Breast epithelium (tissue), 4 donors: ENCODE results near the gene SORCS3. TPM values are rescaled to one million over a fixed set of nuclear protein-coding genes. Genes with fewer than 3 reads are reported as not detected.

ENCODE experiments used
- DNase-seq, 2 donors: peaks; one replicate each; pipeline ENCODE4 v3.0.0-alpha.2; 2019; ENCODE audit warnings: low spot score in 2 of 2
- H3K27ac ChIP-seq, 2 donors: fragments of 200-600 bp; sonication (generic) in 1 of 2; one replicate each; pipeline ENCODE4 v1.5.1; 2016 to 2019; ENCODE audit warnings: mild to moderate bottlenecking in 1 of 2
- H3K27me3 ChIP-seq, 2 donors: fragments of 200-600 bp; sonication (generic) in 1 of 2; one replicate each; pipeline versions ENCODE4 v1.5.1 to v1.6.0; 2017 to 2019; ENCODE audit warnings: control low read depth in 1 of 2, mild to moderate bottlenecking in 1 of 2
- H3K36me3 ChIP-seq: fragments of 200-600 bp; one replicate; pipeline ENCODE4 v1.5.1; 2019
- H3K4me1 ChIP-seq, 2 donors: fragments of 200-600 bp; sonication (generic); one replicate each; pipeline ENCODE4 v1.5.1; 2016 to 2019; ENCODE audit warnings: control low read depth in 1 of 2
- H3K4me3 ChIP-seq, 3 donors: fragments of 200-600 bp; sonication (generic); 1 replicate in 2 of 3; 2 replicates in 1 of 3; pipeline ENCODE4 v1.5.1; 2016 to 2019; ENCODE audit warnings: mild to moderate bottlenecking in 3 of 3, moderate library complexity in 2 of 3
- H3K9me3 ChIP-seq, 2 donors: fragments of 200-600 bp; sonication (generic) in 1 of 2; one replicate each; pipeline ENCODE4 v1.5.1; 2016 to 2019; ENCODE audit warnings: control low read depth in 1 of 2
- POLR2A ChIP-seq: fragments of 450-650 bp; IDR thresholded peaks from one replicate; pipeline ENCODE4 v1.6.1; 2016; ENCODE audit warnings: antibody characterized with exemption, mild to moderate bottlenecking, moderate library complexity
- POLR2AphosphoS5 ChIP-seq, 3 donors: sonication (generic); formaldehyde crosslinking; IDR thresholded peaks; one replicate each; pipeline ENCODE4 v1.6.1; 2017; ENCODE audit warnings: antibody characterized with exemption in 3 of 3
- intact Hi-C: fragments of 100-400 bp; cut with DNase I; formaldehyde crosslinking; loops from one replicate; pipeline ENCODE4 v1.15.1; 2023; ENCODE audit warnings: low total_unique reads
- total RNA-seq, 3 donors: library from RNA; depleted of rRNA; stranded (reverse); fragments of >200 nt; gene quantifications; one replicate each; pipeline ENCODE4 v1.1.0, GENCODE V29; 2016
- TF ChIP-seq, protein P1 (sequence below), 3 donors: fragments of 450-650 bp; IDR thresholded peaks; one replicate each; pipeline ENCODE4 v1.5.1; 2016 to 2017; ENCODE audit warnings: antibody characterized with exemption in 3 of 3, mild to moderate bottlenecking in 3 of 3, moderate library complexity in 3 of 3

SORCS3 gene
- total RNA-seq, 3 donors from 2014 or later = under 0.01 to 0.16 TPM; not detected in 1

DNA sequence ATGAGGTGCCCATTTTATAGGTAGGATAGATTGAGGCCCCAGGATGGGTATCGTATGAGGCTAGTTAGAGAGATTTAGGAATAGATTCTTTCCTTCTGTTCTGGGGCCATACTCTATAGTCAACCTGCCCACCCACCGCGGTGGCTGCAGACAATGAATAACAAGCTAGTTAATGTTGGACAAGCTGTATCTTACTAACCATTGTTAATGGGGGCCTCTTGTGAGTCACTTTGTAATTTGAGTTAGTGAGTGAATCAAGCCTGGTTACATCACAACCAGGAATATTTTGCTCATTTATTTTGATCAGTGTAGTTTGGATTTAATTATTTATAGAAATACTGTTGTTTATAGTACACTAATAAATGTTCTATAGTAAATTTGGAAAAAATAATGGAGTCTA lies 7.3 kb downstream of the SORCS3 start:
- peaks cover 0 to 29% of the 10 kb centered on the region in 2 donors for H3K27me3 ChIP-seq
- H3K36me3 ChIP-seq = no peaks in the 10 kb centered on the region
- H3K9me3 ChIP-seq = no peaks in the 10 kb centered on the region
- TF ChIP-seq, protein P1, sequence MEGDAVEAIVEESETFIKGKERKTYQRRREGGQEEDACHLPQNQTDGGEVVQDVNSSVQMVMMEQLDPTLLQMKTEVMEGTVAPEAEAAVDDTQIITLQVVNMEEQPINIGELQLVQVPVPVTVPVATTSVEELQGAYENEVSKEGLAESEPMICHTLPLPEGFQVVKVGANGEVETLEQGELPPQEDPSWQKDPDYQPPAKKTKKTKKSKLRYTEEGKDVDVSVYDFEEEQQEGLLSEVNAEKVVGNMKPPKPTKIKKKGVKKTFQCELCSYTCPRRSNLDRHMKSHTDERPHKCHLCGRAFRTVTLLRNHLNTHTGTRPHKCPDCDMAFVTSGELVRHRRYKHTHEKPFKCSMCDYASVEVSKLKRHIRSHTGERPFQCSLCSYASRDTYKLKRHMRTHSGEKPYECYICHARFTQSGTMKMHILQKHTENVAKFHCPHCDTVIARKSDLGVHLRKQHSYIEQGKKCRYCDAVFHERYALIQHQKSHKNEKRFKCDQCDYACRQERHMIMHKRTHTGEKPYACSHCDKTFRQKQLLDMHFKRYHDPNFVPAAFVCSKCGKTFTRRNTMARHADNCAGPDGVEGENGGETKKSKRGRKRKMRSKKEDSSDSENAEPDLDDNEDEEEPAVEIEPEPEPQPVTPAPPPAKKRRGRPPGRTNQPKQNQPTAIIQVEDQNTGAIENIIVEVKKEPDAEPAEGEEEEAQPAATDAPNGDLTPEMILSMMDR (IDR thresholded peaks at IDR 0.05) = no peak
- TF ChIP-seq POLR2A (no peak), POLR2AphosphoS5 (IDR thresholded peaks at IDR 0.05) (no peak)
- no peak overlapping the region for H3K27ac ChIP-seq
- DNase-seq = no peak
- no peak overlapping the region for H3K4me3 ChIP-seq
- H3K4me1 ChIP-seq = no peaks in the 10 kb centered on the region
- intact Hi-C loops = no loop called here

DNA sequence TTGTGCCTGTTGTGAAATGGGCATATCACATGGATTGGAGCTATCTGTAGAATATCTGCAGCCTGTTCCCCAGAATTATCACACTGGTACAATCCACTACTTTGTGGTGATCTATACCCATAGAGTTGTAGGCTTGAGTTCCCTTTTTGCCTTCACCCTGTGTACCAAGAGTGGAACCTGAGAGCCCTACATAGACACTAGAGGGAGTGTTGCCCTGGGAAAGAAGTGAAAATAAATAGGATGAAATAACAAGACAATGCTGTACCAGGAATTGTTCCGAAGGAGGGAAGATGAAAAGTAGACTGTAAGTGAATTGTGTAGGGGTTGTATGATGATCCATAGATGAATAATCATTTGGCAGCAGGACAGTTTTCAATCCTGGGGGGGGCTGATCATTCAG lies 9.0 kb downstream of the SORCS3 start:
- no peaks in the 10 kb centered on the region for H3K4me1 ChIP-seq
- no peaks in the 10 kb centered on the region for H3K9me3 ChIP-seq
- no peak for DNase-seq
- peaks cover 0 to 14% of the 10 kb centered on the region in 2 donors for H3K27me3 ChIP-seq
- H3K36me3 ChIP-seq = no peaks in the 10 kb centered on the region
- intact Hi-C loops = no loop called here
- no peak for TF ChIP-seq POLR2AphosphoS5 (IDR thresholded peaks at IDR 0.05)
- TF ChIP-seq POLR2A = no peak
- TF ChIP-seq, protein P1 (IDR thresholded peaks at IDR 0.05) = no peak
- no peak overlapping the region for H3K4me3 ChIP-seq
- no peak overlapping the region for H3K27ac ChIP-seq

DNA sequence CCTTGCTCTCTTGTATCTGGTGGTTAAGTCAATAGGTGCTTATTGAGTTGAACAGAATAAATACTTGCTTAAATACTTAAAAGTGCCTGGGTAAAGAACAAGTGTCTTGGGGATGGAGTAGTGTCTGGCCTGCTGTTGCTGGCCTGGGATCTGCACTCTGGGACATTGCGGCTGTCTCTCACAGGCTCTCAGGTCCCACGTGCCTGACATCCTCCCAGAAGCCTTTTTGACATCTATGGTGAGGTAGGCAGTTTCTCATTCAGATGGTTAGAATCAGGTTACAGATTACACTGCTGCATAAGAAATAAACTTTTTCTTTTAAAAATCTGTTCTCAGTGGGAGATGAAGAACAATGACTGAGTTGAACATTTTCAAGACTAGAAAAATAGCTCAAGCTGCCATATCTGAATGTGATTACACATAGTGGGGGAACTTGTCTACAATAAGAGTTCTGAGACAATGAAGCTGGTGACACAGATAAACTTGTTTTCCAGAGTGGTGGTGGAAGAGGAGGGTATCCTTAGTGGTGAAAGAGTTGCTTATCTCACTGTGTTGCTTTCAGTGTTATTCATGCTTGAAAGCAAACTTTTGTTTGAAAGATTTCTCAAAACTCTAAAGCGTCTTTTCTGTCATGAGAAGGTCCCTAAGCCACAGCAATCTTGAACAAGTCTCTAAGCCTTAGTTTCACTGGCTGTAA lies 9.7 kb downstream of the SORCS3 start:
- no peaks in the 10 kb centered on the region for H3K4me1 ChIP-seq
- peaks cover 0 to 14% of the 10 kb centered on the region in 2 donors for H3K27me3 ChIP-seq
- H3K27ac ChIP-seq = no peak overlapping the region
- TF ChIP-seq POLR2AphosphoS5 (IDR thresholded peaks at IDR 0.05) (no peak), POLR2A (no peak)
- TF ChIP-seq, protein P1 (IDR thresholded peaks at IDR 0.05) = no peak
- DNase-seq = no peak
- H3K9me3 ChIP-seq = no peaks in the 10 kb centered on the region
- H3K4me3 ChIP-seq = no peak overlapping the region
- no peaks in the 10 kb centered on the region for H3K36me3 ChIP-seq
- intact Hi-C loops = no loop called here

DNA sequence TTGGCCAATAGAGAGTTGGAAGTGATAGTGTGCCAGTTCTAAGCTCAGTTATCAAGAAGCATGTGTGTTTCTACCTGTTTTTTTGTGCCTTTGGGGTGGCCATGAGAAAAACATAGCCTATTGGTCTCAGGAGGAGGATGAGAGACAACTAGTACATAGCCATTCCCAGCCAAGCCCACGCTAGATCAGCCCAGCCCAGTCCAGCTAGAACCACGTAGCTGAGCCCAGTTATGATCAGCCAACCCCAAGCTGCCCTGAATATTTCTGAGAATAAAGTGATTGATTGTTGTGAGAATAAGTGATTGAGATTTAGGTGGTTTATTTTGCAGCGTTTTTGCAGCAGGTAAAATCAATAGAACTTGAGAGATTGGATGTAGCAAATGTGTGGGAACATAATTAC lies 15.9 kb downstream of the SORCS3 start:
- Histone ChIP-seq H3K27me3 (no peaks in the 10 kb centered on the region), H3K4me1 (no peaks in the 10 kb centered on the region), H3K36me3 (no peaks in the 10 kb centered on the region), H3K4me3 (no peak overlapping the region), H3K27ac (no peak overlapping the region), H3K9me3 (no peaks in the 10 kb centered on the region)
- no peak for DNase-seq
- TF ChIP-seq POLR2A (no peak), POLR2AphosphoS5 (IDR thresholded peaks at IDR 0.05) (no peak)
- TF ChIP-seq, protein P1 (IDR thresholded peaks at IDR 0.05) = no peak
- intact Hi-C loops = no loop called here

DNA sequence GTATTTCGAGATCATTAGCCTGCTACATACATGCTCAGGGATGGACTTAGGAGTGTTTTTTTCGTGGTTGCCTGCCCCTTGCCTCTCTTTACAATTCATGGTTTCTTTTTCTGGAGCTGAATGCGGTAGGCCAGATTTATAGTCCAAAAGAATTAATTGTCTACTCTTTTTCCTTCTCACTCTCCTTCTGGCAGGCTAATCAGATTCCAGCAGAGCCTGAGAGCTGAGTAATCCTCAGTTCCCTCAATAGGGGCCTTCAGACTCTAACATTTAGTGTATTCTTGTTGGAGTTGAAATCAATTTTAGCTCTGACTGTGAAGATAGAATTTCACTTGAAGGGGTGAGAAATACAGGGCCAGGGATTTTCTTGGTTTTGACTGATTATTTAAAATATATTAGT lies 16.4 kb downstream of the SORCS3 start:
- no peaks in the 10 kb centered on the region for H3K4me1 ChIP-seq
- DNase-seq = no peak
- H3K36me3 ChIP-seq = no peaks in the 10 kb centered on the region
- no peaks in the 10 kb centered on the region for H3K9me3 ChIP-seq
- no peaks in the 10 kb centered on the region for H3K27me3 ChIP-seq
- H3K27ac ChIP-seq = no peak overlapping the region
- TF ChIP-seq POLR2A (no peak), POLR2AphosphoS5 (IDR thresholded peaks at IDR 0.05) (no peak)
- TF ChIP-seq, protein P1 (IDR thresholded peaks at IDR 0.05) = no peak
- intact Hi-C loops = no loop called here
- no peak overlapping the region for H3K4me3 ChIP-seq
